Esophagus squamous epithelium (tissue), 5 donors: ENCODE data around the gene ORC1. TPM values are rescaled to one million over a fixed set of nuclear protein-coding genes. Genes with fewer than 3 reads are reported as not detected.
"Not testable (repeated sequence)": the region's sequence is repeated elsewhere in the genome, so short reads cannot be mapped to it uniquely, and the experiment has no call there.

ENCODE experiments used
- DNase-seq: peaks from one replicate; lab custom pipeline; 2025; lab: John Stamatoyannopoulos, UW
- H3K27ac ChIP-seq, 4 donors: fragments of 200-600 bp; sonication (generic); one replicate each; pipeline ENCODE4 v1.5.1; 2016 to 2019; ENCODE audit warnings: mild to moderate bottlenecking in 1 of 4
- H3K27me3 ChIP-seq, 4 donors: fragments of 200-600 bp; sonication (generic); 1 replicate in 3 of 4; 2 replicates in 1 of 4; pipeline versions ENCODE4 v1.5.1 to v1.6.0; 2017 to 2021; ENCODE audit warnings: antibody characterized with exemption in 1 of 4
- H3K36me3 ChIP-seq, 3 donors: fragments of 200-600 bp; sonication (generic); one replicate each; pipeline ENCODE4 v1.5.1; 2016 to 2019
- H3K4me1 ChIP-seq, 3 donors: fragments of 200-600 bp; sonication (generic); one replicate each; pipeline ENCODE4 v1.5.1; 2017 to 2019
- H3K4me3 ChIP-seq, 4 donors: fragments of 200-600 bp; sonication (generic); 1 replicate in 3 of 4; 2 replicates in 1 of 4; pipeline ENCODE4 v1.5.1; 2016 to 2019; ENCODE audit warnings: mild to moderate bottlenecking in 2 of 4, moderate library complexity in 1 of 4
- H3K9me3 ChIP-seq, 3 donors: fragments of 200-600 bp; sonication (generic); one replicate each; pipeline ENCODE4 v1.5.1; 2016 to 2019
- CTCF ChIP-seq, 6 experiments: fragments of 450-650 bp in 4 of 6; fragments of 200-600 bp in 2 of 6; sonication (generic) in 2 of 6; IDR thresholded peaks; one replicate each; pipeline ENCODE4 v1.5.1; 2016 to 2019; ENCODE audit warnings: antibody characterized with exemption in 6 of 6, mild to moderate bottlenecking in 4 of 6, moderate library complexity in 4 of 6
- POLR2A ChIP-seq, 4 donors: fragments of 450-650 bp; IDR thresholded peaks; one replicate each; pipeline ENCODE4 v1.6.1; 2017; ENCODE audit warnings: antibody characterized with exemption in 4 of 4, mild to moderate bottlenecking in 4 of 4, moderate library complexity in 3 of 4
- WGBS, 2 donors: methylation state at CpG; one replicate each; pipeline ENCODE4 v1.1.5; 2018; 5-methylcytosine and 5-hydroxymethylcytosine counted together
- intact Hi-C: fragments of 100-400 bp; cut with DNase I; formaldehyde crosslinking; loops from one replicate; pipeline ENCODE4 v1.15.0; 2022
- total RNA-seq, 4 donors: library from RNA; depleted of rRNA; stranded (reverse); fragments of >200 nt; gene quantifications; one replicate each; pipeline ENCODE4 v1.1.0, GENCODE V29; 2016
- donor health status: DM: yes; HTN: yes; CAD: no.

ORC1 gene
- total RNA-seq, 4 donors from 2014 or later, result 1.7 to 10.3 (median 4.3) TPM

GRCh38 chr1:52385376-52385775 is 18.8 kb downstream of the ORC1 start:
- DNase-seq, result no peak
- peaks cover 0 to 7% (median 0%) of the 10 kb centered on the region in 3 donors for H3K4me1 ChIP-seq
- TF ChIP-seq POLR2A (IDR thresholded peaks at IDR 0.05) (no peak), CTCF (IDR thresholded peaks at IDR 0.05) (no peak)
- H3K9me3 ChIP-seq, result no peaks in the 10 kb centered on the region
- peaks cover 0 to 24% (median 0%) of the 10 kb centered on the region in 3 donors for H3K36me3 ChIP-seq
- 93 to 96% methylated on average over 3 of the region's 3 CpGs for WGBS, 2 donors
- no peak overlapping the region for H3K4me3 ChIP-seq
- intact Hi-C loops, result no loop called here
- no peak overlapping the region for H3K27ac ChIP-seq
- H3K27me3 ChIP-seq, result no peaks in the 10 kb centered on the region

- intact Hi-C loops, H3K27me3 ChIP-seq, H3K9me3 ChIP-seq, H3K4me3 ChIP-seq, DNase-seq, H3K27ac ChIP-seq: not testable (repeated sequence)
- WGBS, 2 donors, result 54 to 73% methylated on average over 1 of the region's 1 CpG
- Histone ChIP-seq H3K36me3 (peaks cover 0 to 18% (median 0%) of the 10 kb centered on the region in 3 donors), H3K4me1 (peaks cover 15 to 37% (median 17%) of the 10 kb centered on the region in 3 donors)
Observed at GRCh38 chr1:52369851-52370250, 34.4 kb downstream of the ORC1 start.

GRCh38 chr1:52368383-52369172 is 35.6 kb downstream of the ORC1 start:
- Histone ChIP-seq H3K9me3 (no peaks in the 10 kb centered on the region), H3K4me1 (peaks cover 21 to 50% (median 25%) of the 10 kb centered on the region in 3 donors), H3K36me3 (peaks cover 0 to 15% (median 0%) of the 10 kb centered on the region in 3 donors), H3K27me3 (no peaks in the 10 kb centered on the region), H3K4me3 (peak overlapping the region; percentile 50 to 73 (median 52)), H3K27ac (peak overlapping the region; percentile 80 to 89 (median 88))
- no peak for TF ChIP-seq CTCF (IDR thresholded peaks at IDR 0.05)
- no peak for TF ChIP-seq POLR2A (IDR thresholded peaks at IDR 0.05)
- DNase-seq, result no peak
- WGBS, 2 donors, result 6 to 14% methylated on average over 11 to 38 of the region's 51 CpGs
- intact Hi-C loops, result no loop called here

GRCh38 chr1:52367272-52367671 is 37.0 kb downstream of the ORC1 start:
- WGBS, 2 donors, result 84 to 88% methylated on average over 5 of the region's 5 CpGs
- Histone ChIP-seq H3K36me3 (peaks cover 1 to 21% (median 6%) of the 10 kb centered on the region in 3 donors), H3K4me1 (peaks cover 21 to 51% (median 25%) of the 10 kb centered on the region in 3 donors), H3K27me3 (no peaks in the 10 kb centered on the region), H3K9me3 (no peaks in the 10 kb centered on the region), H3K4me3 (no peak overlapping the region), H3K27ac (peak overlapping the region in 1 of 4 donors; percentile 97)
- no peak for DNase-seq
- intact Hi-C loops, result no loop called here
- no peak for TF ChIP-seq CTCF (IDR thresholded peaks at IDR 0.05)
- TF ChIP-seq POLR2A (IDR thresholded peaks at IDR 0.05), result no peak

GRCh38 chr1:52366517-52366827 is 37.8 kb downstream of the ORC1 start:
- DNase-seq, result no peak
- Histone ChIP-seq H3K9me3 (no peaks in the 10 kb centered on the region), H3K27ac (peak overlapping the region; percentile 95 to 100 (median 97)), H3K4me1 (peaks cover 21 to 51% (median 25%) of the 10 kb centered on the region in 3 donors), H3K4me3 (peak overlapping the region; percentile 81 to 98 (median 86)), H3K36me3 (peaks cover 9 to 29% (median 14%) of the 10 kb centered on the region in 3 donors), H3K27me3 (no peaks in the 10 kb centered on the region)
- WGBS, 2 donors, result 22 to 24% methylated on average over 6 to 7 of the region's 8 CpGs
- intact Hi-C loops, result no loop called here
- TF ChIP-seq POLR2A (IDR thresholded peaks at IDR 0.05), result no peak
- TF ChIP-seq CTCF (IDR thresholded peaks at IDR 0.05), result no peak
